Astrocyte of the spinal cord (primary cell): ENCODE data around the gene SPACDR.

Experiments
- DNase-seq: peaks from one replicate; pipeline ENCODE4 v3.0.0; 2011; ENCODE audit warnings: low read depth, low spot score
- H3K4me3 ChIP-seq: 2 replicates; pipeline ENCODE4 v1.5.1; 2011; ENCODE audit warnings: low read depth, mild to moderate bottlenecking, low read length, moderate library complexity
- in situ Hi-C: cut with HindIII; loops from 2 replicates; pipeline ENCODE4 v1.10.0; 2017; ENCODE audit warnings: low sequenced_read_pairs
- TF ChIP-seq, protein P1 (sequence below): IDR thresholded peaks from 2 replicates; pipeline ENCODE4 v1.5.1; 2012; ENCODE audit warnings: low read depth, mild to moderate bottlenecking, low read length, inconsistent platforms

The SPACDR gene

DNA sequence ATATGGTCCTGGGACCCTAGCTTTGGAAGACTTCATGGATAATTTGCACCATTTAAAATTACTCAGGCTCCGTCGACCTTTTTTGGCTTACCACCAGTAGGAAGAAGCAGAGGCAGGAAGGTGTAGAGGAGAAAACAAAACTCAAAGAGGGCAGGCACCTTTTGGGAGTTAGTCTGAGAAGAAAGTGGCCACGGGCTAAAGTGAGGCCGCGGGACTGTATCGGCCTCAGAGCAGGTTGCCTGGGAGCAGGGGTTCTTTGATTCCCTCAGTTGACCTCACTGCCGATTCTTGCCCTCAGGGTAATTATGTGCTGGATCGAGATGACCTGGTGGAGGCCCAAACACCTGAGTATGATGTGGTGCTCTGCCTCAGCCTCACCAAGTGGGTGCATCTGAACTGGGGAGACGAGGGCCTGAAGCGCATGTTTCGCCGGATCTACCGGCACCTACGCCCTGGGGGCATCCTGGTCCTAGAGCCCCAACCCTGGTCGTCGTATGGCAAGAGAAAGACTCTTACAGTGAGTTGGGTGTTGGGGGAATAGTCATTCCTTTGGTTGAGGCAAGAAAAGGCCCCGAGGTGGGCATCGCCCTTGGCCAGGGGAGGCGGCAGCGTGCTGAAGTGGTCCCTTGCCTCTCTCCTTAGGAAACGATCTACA is 31.3 kb downstream of the SPACDR start:
- TF ChIP-seq, protein P1, sequence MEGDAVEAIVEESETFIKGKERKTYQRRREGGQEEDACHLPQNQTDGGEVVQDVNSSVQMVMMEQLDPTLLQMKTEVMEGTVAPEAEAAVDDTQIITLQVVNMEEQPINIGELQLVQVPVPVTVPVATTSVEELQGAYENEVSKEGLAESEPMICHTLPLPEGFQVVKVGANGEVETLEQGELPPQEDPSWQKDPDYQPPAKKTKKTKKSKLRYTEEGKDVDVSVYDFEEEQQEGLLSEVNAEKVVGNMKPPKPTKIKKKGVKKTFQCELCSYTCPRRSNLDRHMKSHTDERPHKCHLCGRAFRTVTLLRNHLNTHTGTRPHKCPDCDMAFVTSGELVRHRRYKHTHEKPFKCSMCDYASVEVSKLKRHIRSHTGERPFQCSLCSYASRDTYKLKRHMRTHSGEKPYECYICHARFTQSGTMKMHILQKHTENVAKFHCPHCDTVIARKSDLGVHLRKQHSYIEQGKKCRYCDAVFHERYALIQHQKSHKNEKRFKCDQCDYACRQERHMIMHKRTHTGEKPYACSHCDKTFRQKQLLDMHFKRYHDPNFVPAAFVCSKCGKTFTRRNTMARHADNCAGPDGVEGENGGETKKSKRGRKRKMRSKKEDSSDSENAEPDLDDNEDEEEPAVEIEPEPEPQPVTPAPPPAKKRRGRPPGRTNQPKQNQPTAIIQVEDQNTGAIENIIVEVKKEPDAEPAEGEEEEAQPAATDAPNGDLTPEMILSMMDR: no peak
- H3K4me3 ChIP-seq: no peak overlapping the region
- DNase-seq: no peak
- in situ Hi-C loops: no loop called here

DNA sequence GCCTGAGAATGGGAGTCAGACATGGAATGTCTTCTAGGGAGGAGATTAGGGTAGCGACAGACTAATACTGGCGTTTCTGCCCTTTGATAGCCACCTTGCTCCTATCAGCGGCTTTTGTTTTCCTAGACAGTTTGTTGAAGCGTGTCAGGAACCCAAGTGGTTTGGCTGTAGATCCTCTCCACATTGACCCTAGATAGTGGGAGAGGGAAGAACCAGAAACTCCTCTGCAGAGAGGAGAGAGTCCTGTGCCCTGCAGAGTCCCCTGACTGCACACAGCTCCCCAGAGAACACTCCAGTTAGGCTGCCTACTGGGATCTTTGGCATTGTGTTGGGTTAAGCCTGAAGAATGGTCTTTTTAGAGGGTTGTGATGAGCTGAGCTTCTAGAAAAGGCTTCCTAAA is 32.0 kb downstream of the SPACDR start:
- H3K4me3 ChIP-seq: no peak overlapping the region
- TF ChIP-seq, protein P1: no peak
- DNase-seq: no peak
- in situ Hi-C loops: no loop called here

DNA sequence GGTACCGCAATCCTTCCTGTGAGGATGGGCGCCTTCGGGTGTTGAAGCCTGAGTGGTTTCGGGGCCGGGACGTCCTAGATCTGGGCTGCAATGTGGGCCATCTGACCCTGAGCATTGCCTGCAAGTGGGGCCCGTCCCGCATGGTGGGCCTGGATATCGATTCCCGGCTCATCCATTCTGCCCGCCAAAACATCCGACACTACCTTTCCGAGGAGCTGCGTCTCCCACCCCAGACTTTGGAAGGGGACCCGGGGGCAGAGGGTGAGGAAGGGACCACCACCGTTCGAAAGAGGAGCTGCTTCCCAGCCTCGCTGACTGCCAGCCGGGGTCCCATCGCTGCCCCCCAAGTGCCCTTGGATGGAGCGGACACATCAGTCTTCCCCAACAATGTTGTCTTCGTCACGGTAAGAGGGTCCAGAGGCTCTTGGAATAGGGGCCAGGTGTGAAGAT is 32.7 kb downstream of the SPACDR start:
- DNase-seq: no peak
- in situ Hi-C loops: no loop called here
- H3K4me3 ChIP-seq: no peak overlapping the region
- TF ChIP-seq, protein P1: no peak

DNA sequence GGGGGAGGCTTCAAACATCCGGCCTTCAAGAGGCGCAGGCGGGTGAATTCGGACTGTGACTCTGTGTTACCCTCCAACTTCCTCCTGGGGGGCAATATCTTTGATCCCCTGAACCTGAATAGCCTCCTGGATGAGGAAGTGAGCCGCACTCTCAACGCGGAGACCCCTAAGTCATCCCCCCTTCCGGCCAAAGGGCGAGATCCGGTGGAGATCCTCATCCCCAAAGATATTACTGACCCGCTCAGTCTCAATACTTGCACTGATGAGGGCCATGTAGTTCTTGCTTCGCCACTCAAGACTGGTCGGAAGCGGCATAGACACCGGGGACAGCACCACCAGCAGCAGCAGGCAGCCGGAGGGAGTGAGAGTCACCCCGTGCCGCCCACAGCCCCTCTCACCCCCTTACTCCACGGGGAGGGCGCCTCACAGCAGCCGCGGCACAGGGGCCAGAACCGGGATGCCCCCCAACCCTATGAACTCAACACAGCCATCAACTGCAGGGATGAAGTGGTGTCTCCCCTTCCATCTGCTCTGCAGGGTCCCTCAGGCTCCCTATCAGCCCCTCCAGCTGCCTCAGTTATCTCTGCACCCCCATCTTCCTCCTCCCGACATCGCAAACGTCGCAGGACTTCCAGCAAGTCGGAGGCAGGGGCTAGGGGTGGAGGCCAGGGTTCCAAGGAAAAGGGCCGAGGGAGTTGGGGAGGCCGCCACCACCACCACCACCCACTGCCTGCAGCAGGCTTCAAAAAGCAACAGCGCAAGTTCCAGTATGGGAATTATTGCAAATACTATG is 33.4 kb downstream of the SPACDR start:
- in situ Hi-C loops: no loop called here
- no peak for DNase-seq
- TF ChIP-seq, protein P1: no peak
- peak overlapping the region; percentile 65 for H3K4me3 ChIP-seq

DNA sequence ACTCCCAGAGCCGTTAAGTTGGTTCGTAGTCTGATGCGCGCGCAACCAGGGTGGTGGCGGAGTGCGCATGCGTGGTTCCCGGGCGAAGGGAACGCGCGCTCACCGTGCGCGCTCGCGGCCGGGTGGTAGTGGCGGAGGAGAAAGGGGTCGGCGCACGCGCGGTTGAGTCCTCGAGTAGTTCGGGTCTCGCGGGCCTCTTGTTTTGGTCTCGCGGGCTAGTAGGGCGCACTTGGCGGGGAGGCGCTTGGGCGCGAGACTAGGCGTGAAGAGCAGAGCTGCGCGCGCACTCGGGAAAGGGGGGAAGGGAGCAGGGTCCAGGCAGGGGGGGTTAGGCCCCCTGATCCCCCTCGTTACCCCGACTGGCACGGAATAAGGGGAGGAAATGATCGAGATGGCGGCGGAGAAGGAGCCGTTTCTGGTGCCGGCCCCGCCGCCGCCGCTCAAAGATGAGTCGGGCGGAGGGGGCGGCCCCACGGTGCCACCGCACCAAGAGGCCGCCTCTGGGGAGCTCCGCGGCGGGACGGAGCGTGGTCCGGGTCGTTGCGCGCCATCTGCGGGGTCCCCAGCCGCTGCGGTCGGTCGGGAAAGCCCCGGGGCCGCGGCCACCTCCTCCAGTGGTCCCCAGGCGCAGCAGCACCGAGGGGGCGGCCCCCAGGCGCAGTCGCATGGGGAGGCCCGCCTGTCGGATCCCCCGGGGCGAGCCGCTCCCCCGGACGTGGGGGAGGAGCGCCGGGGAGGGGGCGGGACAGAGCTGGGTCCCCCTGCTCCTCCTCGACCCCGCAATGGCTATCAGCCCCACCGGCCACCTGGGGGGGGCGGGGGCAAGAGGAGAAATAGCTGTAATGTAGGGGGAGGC is 34.2 kb downstream of the SPACDR start, which contains the start of gene MEPCE:
Gene MEPCE (plus strand): TSS at position 195 of the 856 bp plus-strand sequence. CDS start 188 bp downstream, at position 383.
- peak within 1 kb of the TSS; percentile 65 for H3K4me3 ChIP-seq
- TF ChIP-seq, protein P1: no peak
- peak; percentile 98 for DNase-seq
- in situ Hi-C loops: no loop called here

DNA sequence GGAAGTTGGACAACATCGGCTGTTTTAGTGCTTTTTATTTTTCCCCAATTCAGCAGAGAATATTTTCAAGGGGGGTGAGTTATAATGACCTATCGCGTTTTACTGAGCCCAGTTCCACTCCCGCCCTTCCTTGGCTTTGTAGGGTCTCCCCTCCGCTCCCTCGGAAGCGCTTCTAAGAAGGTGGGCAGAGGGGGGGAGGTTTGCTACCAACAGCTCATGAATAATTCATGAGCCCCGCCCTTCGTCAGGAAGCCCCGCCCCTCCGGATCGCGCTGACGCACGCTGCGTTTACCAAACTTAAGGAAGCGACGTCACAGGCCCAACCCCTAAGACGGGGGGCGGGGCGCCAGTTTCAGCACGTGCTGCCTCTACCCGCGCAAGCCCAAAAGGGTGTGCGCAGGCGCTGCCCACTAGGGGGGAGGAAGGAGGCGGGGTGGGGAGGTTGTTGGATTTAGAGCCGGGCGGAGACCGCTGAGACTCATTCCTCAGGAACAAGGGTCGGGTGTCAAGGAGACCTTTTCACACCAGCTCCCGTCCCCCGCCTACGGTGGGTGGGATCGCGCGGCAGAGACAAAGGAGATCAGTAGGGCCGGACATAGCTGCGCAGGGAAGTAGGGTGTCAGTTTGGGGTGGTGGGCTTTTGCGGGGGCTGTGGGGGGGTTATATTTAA is 35.0 kb downstream of the SPACDR start:
- TF ChIP-seq, protein P1: no peak

More for the DNA sequence above, 35.0 kb downstream of the SPACDR start:
- in situ Hi-C loops: no loop called here
- DNase-seq: peak; percentile 100
- peak overlapping the region; percentile 65 for H3K4me3 ChIP-seq
